ENCODE measurements around the gene ZNF738.

The ZNF738 gene

DNA sequence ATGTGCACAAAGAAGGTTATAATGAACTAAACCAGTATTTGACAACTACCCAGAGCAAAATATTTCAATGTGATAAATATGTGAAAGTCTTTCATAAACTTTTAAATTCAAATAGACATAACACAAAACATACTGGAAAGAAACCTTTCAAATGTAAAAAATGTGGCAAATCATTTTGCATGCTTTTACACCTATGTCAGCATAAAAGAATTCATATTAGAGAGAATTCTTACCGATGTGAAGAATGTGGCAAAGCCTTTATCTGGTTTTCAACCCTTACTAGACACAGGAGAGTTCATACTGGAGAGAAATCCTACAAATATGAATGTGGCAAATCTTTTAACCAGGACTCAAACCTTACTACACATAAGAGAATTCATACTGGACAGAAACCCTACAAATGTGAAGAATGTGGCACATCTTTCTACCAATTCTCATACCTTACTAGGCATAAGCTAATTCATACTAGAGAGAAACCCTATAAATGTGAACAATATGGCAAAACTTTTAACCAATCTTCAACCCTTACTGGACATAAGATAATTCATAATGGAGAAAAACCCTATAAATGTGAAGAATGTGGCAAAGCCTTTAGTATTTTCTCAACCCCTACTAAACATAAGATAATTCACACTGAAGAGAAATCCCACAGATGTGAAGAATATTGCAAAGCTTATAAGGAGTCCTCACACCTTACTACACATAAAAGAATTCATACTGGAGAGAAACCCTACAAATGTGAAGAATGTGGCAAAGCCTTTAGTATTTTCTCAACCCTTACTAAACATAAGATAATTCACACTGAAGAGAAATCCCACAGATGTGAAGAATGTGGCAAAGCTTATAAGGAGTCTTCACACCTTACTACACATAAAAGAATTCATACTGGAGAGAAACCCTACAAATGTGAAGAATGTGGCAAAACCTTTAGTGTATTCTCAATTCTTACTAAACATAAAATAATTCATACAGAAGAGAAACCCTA, 64.5 kb downstream of the ZNF738 start:
- no peak for DNase-seq
